Astrocyte (in vitro differentiated cells and primary cell): ENCODE measurements around the gene DGKB.

Experiments
- CTCF ChIP-seq: IDR thresholded peaks from 2 replicates; pipeline ENCODE4 v1.5.1; 2011; ENCODE audit warnings: low read depth, mild to moderate bottlenecking, inconsistent platforms, low read length, moderate library complexity; ENCODE audit not compliant: insufficient read depth
- EZH2 ChIP-seq: IDR thresholded peaks from 2 replicates; pipeline ENCODE4 v1.6.1; 2012; ENCODE audit warnings: mild to moderate bottlenecking, low read length, inconsistent platforms; ENCODE audit not compliant: insufficient read depth

- TF ChIP-seq CTCF, result no peak
- TF ChIP-seq EZH2, result no peak
These were observed 524.8 kb downstream of the DGKB start for GRCh38 chr7:14377646-14378266.
